ENCODE data around the gene TMEM116. TPM values are rescaled to one million over a fixed set of nuclear protein-coding genes. Genes with fewer than 3 reads are reported as not detected.

TMEM116 gene
- total RNA-seq, 2 donors from 2014 or later = 13.5 to 13.9 TPM

DNA sequence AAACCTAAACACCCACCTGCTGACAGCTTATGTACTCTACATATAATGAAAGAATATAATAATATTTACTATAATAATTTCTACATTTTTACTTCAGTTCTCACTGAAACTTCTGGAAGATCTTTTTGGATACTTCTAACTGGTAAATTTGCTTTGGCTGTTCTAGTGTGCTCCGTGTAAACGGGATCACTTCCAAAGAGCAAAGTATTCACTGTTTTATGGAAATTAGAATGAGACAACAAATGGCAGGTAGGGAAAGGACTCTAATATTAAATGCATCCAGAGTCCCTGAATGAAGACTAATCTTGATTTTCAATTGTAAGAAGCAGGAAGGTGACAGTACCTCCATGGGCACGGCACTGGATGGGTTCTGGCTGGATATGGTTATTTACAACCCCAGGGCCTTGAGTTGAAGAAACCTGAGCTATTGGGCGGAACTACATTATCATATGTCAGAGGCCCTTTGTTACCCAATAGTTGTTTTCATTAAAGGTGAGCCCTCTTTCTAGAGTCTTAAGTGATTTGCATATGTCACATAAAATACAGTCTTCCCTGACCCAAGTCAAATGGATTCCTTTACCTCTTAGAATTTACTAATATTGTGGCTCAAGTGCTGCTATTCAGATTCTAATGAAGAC, 10.9 kb upstream of the TMEM116 start:
- no peaks in the 10 kb centered on the region for H3K4me1 ChIP-seq (ENCODE audit: control insufficient read depth in 1 of 2, low read depth in 2 of 2)
- H3K4me3 ChIP-seq = no peak overlapping the region
- no peaks in the 10 kb centered on the region for H3K27me3 ChIP-seq (replicated peaks; ENCODE audit: insufficient read depth)
- peaks cover 15% of the 10 kb centered on the region for H3K36me3 ChIP-seq
- ATAC-seq (ENCODE audit: insufficient number of reproducible peaks, low FRiP score, low read depth) (no peak), DNase-seq (ENCODE audit: low spot score) (no peak)
- H3K9me3 ChIP-seq = no peaks in the 10 kb centered on the region
- H3K27ac ChIP-seq = no peak overlapping the region
- TF ChIP-seq, protein P1, sequence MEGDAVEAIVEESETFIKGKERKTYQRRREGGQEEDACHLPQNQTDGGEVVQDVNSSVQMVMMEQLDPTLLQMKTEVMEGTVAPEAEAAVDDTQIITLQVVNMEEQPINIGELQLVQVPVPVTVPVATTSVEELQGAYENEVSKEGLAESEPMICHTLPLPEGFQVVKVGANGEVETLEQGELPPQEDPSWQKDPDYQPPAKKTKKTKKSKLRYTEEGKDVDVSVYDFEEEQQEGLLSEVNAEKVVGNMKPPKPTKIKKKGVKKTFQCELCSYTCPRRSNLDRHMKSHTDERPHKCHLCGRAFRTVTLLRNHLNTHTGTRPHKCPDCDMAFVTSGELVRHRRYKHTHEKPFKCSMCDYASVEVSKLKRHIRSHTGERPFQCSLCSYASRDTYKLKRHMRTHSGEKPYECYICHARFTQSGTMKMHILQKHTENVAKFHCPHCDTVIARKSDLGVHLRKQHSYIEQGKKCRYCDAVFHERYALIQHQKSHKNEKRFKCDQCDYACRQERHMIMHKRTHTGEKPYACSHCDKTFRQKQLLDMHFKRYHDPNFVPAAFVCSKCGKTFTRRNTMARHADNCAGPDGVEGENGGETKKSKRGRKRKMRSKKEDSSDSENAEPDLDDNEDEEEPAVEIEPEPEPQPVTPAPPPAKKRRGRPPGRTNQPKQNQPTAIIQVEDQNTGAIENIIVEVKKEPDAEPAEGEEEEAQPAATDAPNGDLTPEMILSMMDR (IDR thresholded peaks at IDR 0.05) = no peak

DNA sequence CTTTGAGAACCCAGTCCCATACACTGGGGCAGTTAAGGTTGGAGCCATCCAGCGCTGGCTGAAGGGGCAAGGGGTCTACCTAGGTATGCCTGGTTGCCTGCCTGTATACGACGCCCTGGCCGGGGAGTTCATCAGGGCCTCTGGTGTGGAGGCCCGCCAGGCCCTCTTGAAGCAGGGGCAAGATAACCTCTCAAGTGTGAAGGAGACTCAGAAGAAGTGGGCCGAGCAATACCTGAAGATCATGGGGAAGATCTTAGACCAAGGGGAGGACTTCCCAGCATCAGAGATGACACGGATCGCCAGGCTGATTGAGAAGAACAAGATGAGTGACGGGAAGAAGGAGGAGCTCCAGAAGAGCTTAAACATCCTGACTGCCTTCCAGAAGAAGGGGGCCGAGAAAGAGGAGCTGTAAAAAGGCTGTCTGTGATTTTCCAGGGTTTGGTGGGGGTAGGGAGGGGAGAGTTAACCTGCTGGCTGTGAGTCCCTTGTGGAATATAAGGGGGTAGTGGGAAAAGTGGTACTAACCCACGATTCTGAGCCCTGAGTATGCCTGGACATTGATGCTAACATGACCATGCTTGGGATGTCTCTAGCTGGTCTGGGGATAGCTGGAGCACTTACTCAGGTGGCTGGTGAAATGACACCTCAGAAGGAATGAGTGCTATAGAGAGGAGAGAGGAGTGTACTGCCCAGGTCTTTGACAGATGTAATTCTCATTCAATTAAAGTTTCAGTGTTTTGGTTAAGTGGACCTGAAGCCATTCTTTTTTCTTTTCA, 9.5 kb upstream of the TMEM116 start:
- DNase-seq (ENCODE audit: low spot score) = no peak
- no peak overlapping the region for H3K27ac ChIP-seq
- H3K4me3 ChIP-seq = no peak overlapping the region
- H3K4me1 ChIP-seq (ENCODE audit: control insufficient read depth in 1 of 2, low read depth in 2 of 2) = no peaks in the 10 kb centered on the region
- TF ChIP-seq, protein P1 (IDR thresholded peaks at IDR 0.05) = no peak
- no peaks in the 10 kb centered on the region for H3K27me3 ChIP-seq (replicated peaks; ENCODE audit: insufficient read depth)
- H3K36me3 ChIP-seq = peaks cover 11% of the 10 kb centered on the region
- no peaks in the 10 kb centered on the region for H3K9me3 ChIP-seq
- ATAC-seq (ENCODE audit: insufficient number of reproducible peaks, low FRiP score, low read depth) = no peak

DNA sequence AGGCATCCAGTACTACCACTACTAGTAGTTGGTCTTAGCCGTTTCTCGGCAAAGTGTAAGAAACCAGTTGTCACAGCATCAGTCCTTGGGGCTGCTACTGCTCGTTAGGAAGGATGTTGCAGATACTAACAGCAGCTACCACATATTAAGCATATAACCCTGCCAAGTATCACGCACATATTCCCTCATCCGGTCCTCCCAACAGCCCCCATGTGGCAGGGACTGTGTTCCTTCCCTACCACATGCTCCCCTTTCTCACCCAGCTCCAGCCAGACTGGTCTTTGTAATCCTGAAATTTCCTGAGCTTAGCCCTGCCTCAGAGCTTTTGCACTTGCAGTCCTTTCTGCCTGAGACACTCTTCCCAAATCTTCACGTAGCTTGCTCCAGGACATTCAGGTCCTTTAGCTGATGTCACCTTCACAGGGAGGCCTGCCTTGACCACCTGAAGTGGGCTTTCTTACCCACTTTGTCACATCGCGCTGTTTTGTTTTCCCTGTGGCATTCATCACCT, 8.0 kb upstream of the TMEM116 start:
- Histone ChIP-seq H3K36me3 (peaks cover 11% of the 10 kb centered on the region), H3K4me3 (no peak overlapping the region), H3K9me3 (no peaks in the 10 kb centered on the region), H3K4me1 (ENCODE audit: control insufficient read depth in 1 of 2, low read depth in 2 of 2) (no peaks in the 10 kb centered on the region), H3K27me3 (replicated peaks; ENCODE audit: insufficient read depth) (no peaks in the 10 kb centered on the region), H3K27ac (no peak overlapping the region)
- TF ChIP-seq, protein P1 (IDR thresholded peaks at IDR 0.05) = no peak
- no peak for ATAC-seq (ENCODE audit: insufficient number of reproducible peaks, low FRiP score, low read depth)
- DNase-seq (ENCODE audit: low spot score) = no peak

DNA sequence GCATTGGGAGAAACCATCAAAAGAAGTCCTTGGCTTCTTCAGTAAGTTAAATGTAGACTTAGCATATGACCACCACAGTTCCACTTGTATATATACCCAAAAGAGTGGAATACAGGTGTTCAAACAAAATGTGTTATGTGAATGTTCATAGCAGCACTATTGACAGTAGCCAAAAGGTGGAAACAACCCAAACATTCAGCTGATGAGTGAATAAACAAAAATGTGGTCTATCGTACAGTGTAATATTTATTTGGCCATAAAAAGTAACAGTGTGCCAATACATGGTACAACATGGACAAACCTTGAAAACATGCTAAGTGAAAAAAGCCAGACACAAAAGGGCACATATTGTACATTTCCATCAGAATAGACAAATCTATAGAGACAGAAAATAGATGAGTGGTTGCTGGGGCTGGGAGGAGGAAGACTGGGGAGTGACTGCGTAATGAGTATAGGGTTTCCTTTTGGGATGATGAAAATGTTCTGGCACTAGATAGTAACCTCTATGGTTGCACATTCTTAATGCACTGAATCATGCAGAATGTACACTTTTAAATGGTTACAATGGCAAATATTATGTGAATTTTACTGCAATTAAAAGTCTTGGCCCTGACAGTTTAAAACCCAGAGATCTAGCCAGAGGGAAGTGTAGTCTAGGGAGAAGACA, 5.7 kb upstream of the TMEM116 start:
- H3K27me3 ChIP-seq (replicated peaks; ENCODE audit: insufficient read depth) = no peaks in the 10 kb centered on the region
- no peak for ATAC-seq (ENCODE audit: insufficient number of reproducible peaks, low FRiP score, low read depth)
- no peak overlapping the region for H3K27ac ChIP-seq
- no peak overlapping the region for H3K4me3 ChIP-seq
- no peaks in the 10 kb centered on the region for H3K9me3 ChIP-seq
- TF ChIP-seq, protein P1 (IDR thresholded peaks at IDR 0.05) = no peak
- peaks cover 9 to 17% of the 10 kb centered on the region in 2 donors for H3K4me1 ChIP-seq (ENCODE audit: control insufficient read depth in 1 of 2, low read depth in 2 of 2)
- H3K36me3 ChIP-seq = peaks cover 11% of the 10 kb centered on the region
- DNase-seq (ENCODE audit: low spot score) = no peak

DNA sequence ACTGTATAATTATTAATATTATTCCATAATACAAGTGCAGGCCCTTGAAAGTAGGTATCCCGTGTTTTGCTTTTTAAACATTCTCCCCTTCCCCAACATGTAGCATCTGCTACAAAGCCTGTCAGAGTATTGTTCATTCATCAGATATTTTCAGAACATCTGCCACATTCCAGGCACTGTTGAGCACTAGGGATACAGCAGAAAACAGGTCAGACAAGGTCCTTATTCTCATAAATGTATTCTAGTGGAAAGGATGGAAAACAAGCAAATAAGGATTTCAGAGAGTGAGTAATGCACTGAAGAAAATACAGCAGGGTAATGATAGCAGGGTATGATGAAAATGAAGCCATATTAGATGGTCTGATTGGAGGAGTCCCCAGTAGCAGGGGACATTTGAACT, 4.1 kb upstream of the TMEM116 start:
- H3K4me1 ChIP-seq (ENCODE audit: control insufficient read depth in 1 of 2, low read depth in 2 of 2) = peaks cover 10 to 21% of the 10 kb centered on the region in 2 donors
- no peak overlapping the region for H3K27ac ChIP-seq
- H3K27me3 ChIP-seq (replicated peaks; ENCODE audit: insufficient read depth) = no peaks in the 10 kb centered on the region
- DNase-seq (ENCODE audit: low spot score) = no peak
- peaks cover 2% of the 10 kb centered on the region for H3K36me3 ChIP-seq
- H3K4me3 ChIP-seq = no peak overlapping the region
- TF ChIP-seq, protein P1 (IDR thresholded peaks at IDR 0.05) = no peak
- H3K9me3 ChIP-seq = no peaks in the 10 kb centered on the region
- ATAC-seq (ENCODE audit: insufficient number of reproducible peaks, low FRiP score, low read depth) = no peak
